A549 (cell line): ENCODE results near the gene SNX27.

Experiments used
- CTCF ChIP-seq: fragments of >200 bp; sonication (Bioruptor Twin); formaldehyde crosslinking; IDR thresholded peaks from 3 replicates; pipeline ENCODE4 v1.5.1; 2016
- EHMT2 ChIP-seq: fragments of 200-600 bp; sonication (generic); IDR thresholded peaks from 2 replicates; pipeline ENCODE4 v1.6.1; 2016; ENCODE audit warnings: antibody characterized with exemption, low read depth, mild to moderate bottlenecking, moderate library complexity
- EP300 ChIP-seq, 2 experiments: fragments of >200 bp; sonication (Bioruptor Twin); formaldehyde crosslinking; IDR thresholded peaks; 2 replicates in 1 of 2; 3 replicates in 1 of 2; pipeline ENCODE4 v1.6.1; 2016 to 2017
- FOXS1 ChIP-seq: fragments of 250-450 bp; sonication (Bioruptor Pico); IDR thresholded peaks from 2 replicates; pipeline ENCODE4 v1.5.0; 2020; ENCODE audit warnings: mild to moderate bottlenecking, moderate library complexity
- MAX ChIP-seq: IDR thresholded peaks from 2 replicates; pipeline ENCODE4 v1.6.1; 2012
- NR3C1 ChIP-seq: fragments of >200 bp; sonication (Bioruptor Twin); formaldehyde crosslinking; IDR thresholded peaks from 3 replicates; pipeline ENCODE4 v1.6.1; 2017
- POLR2A ChIP-seq: IDR thresholded peaks from 2 replicates; pipeline ENCODE4 v1.6.1; 2012; ENCODE audit warnings: mild to moderate bottlenecking, low read length
- POLR2AphosphoS2 ChIP-seq: conservative IDR thresholded peaks from 2 replicates; pipeline ENCODE4 v1.6.1; 2012; ENCODE audit warnings: low read length, improper control_type of control experiment, inconsistent platforms
- RAD21 ChIP-seq, 2 experiments: fragments of >200 bp in 1 of 2; sonication (Bioruptor Twin) in 1 of 2; formaldehyde crosslinking in 1 of 2; IDR thresholded peaks in 1 of 2; conservative IDR thresholded peaks in 1 of 2; 2 replicates in 1 of 2; 3 replicates in 1 of 2; pipeline ENCODE4 v1.6.1; 2012 to 2018; ENCODE audit warnings: inconsistent platforms in 1 of 2
- RARB ChIP-seq: fragments of 250-450 bp; sonication (Bioruptor Pico); IDR thresholded peaks from 2 replicates; pipeline ENCODE4 v1.8.0; 2021; ENCODE audit warnings: mild to moderate bottlenecking, moderate library complexity
- SMC3 ChIP-seq: fragments of >200 bp; sonication (Bioruptor Twin); formaldehyde crosslinking; IDR thresholded peaks from 3 replicates; pipeline ENCODE4 v1.6.1; 2018; ENCODE audit warnings: inconsistent platforms
- USF2 ChIP-seq: fragments of 450-650 bp; IDR thresholded peaks from 2 replicates; pipeline ENCODE4 v1.6.1; 2014; ENCODE audit warnings: antibody characterized with exemption
- ZSCAN20 ChIP-seq: fragments of 250-450 bp; sonication (Bioruptor Pico); IDR thresholded peaks from 2 replicates; pipeline ENCODE4 v1.8.0; 2022; ENCODE audit warnings: mild to moderate bottlenecking, moderate library complexity

- no peak for TF ChIP-seq SMC3
- no peak for TF ChIP-seq RAD21 (conservative IDR thresholded peaks at IDR 0.05 in 1 of 2, IDR thresholded peaks at IDR 0.05 in 1 of 2)
- no peak for TF ChIP-seq POLR2A
- no peak for TF ChIP-seq CTCF
- no peak for TF ChIP-seq FOXS1 (CRISPR knock-in tag)
- TF ChIP-seq POLR2AphosphoS2 = no peak
- no peak for TF ChIP-seq EP300 (IDR thresholded peaks at IDR 0.05)
- no peak for TF ChIP-seq ZSCAN20 (CRISPR knock-in tag)
- no peak for TF ChIP-seq RARB (CRISPR knock-in tag)
- no peak for TF ChIP-seq NR3C1
- TF ChIP-seq MAX = no peak
- TF ChIP-seq EHMT2 = no peak
- TF ChIP-seq USF2 = no peak
These were observed 97.0 kb downstream of the SNX27 start for GRCh38 chr1:151708891-151709290.
